CD14-positive monocyte (primary cell): Measurements from ENCODE around the gene SPTAN1. TPM values are rescaled to one million over a fixed set of nuclear protein-coding genes. Genes with fewer than 3 reads are reported as not detected.

Experiments used
- DNase-seq, 3 donors: peaks; one replicate each; pipeline ENCODE4 v3.0.0-alpha.2; 2011 to 2022
- H2AFZ ChIP-seq: 2 replicates; pipeline ENCODE4 v1.6.0; 2012; ENCODE audit warnings: mild to moderate bottlenecking, low read depth, low read length, inconsistent platforms; ENCODE audit not compliant: insufficient read depth, poor library complexity, severe bottlenecking
- H3K27ac ChIP-seq, 2 donors: 1 replicate in 1 of 2; 2 replicates in 1 of 2; pipeline ENCODE4 v1.5.1; 2012 to 2013; ENCODE audit warnings: low read length in 2 of 2, control low read depth in 1 of 2, inconsistent platforms in 1 of 2, low read depth in 1 of 2, mild to moderate bottlenecking in 1 of 2
- H3K27me3 ChIP-seq, 2 donors: one replicate each; pipeline versions ENCODE4 v1.6.0 to v1.6.1; 2011 to 2013; ENCODE audit warnings: low read length in 2 of 2; ENCODE audit not compliant: control insufficient read depth in 2 of 2, insufficient read depth in 2 of 2
- H3K36me3 ChIP-seq, 2 donors: replicated peaks in 1 of 2; 1 replicate in 1 of 2; 2 replicates in 1 of 2; pipeline versions ENCODE4 v1.5.1 to v1.6.1; 2012 to 2013; ENCODE audit warnings: low read length in 2 of 2, control low read depth in 1 of 2, inconsistent platforms in 1 of 2, mild to moderate bottlenecking in 1 of 2; ENCODE audit not compliant: insufficient read depth in 2 of 2, control insufficient read depth in 1 of 2
- H3K4me1 ChIP-seq, 2 donors: 1 replicate in 1 of 2; 2 replicates in 1 of 2; pipeline versions ENCODE4 v1.5.1 to v1.6.1; 2012 to 2013; ENCODE audit warnings: low read length in 2 of 2, control low read depth in 1 of 2, inconsistent platforms in 1 of 2, mild to moderate bottlenecking in 1 of 2, moderate library complexity in 1 of 2; ENCODE audit not compliant: insufficient read depth in 2 of 2, control insufficient read depth in 1 of 2
- H3K4me2 ChIP-seq: replicated peaks from 2 replicates; pipeline ENCODE3; 2012; ENCODE audit warnings: low read length, moderate library complexity, mild to moderate bottlenecking; ENCODE audit not compliant: poor library complexity, severe bottlenecking; ENCODE audit errors: extremely low read depth
- H3K4me3 ChIP-seq, 3 experiments: fragments of 200-600 bp in 1 of 3; sonication (generic) in 1 of 3; replicated peaks in 1 of 3; 1 replicate in 2 of 3; 2 replicates in 1 of 3; pipeline ENCODE4 v1.5.1; 2011 to 2013; ENCODE audit warnings: low read length in 3 of 3, mild to moderate bottlenecking in 3 of 3, control low read depth in 2 of 3, low read depth in 2 of 3, inconsistent platforms in 1 of 3, moderate library complexity in 1 of 3
- H3K79me2 ChIP-seq: 2 replicates; pipeline ENCODE4 v1.6.0; 2012; ENCODE audit warnings: mild to moderate bottlenecking, control low read depth, inconsistent platforms, low read length, moderate library complexity; ENCODE audit not compliant: insufficient read depth
- H3K9ac ChIP-seq: 2 replicates; pipeline ENCODE4 v1.6.0; 2017; ENCODE audit warnings: low read length, mild to moderate bottlenecking; ENCODE audit not compliant: insufficient read depth, poor library complexity, severe bottlenecking
- H3K9me3 ChIP-seq, 2 donors: replicated peaks in 1 of 2; 1 replicate in 1 of 2; 2 replicates in 1 of 2; pipeline versions ENCODE4 v1.5.1 to v1.6.1; 2012 to 2013; ENCODE audit warnings: low read length in 2 of 2, control low read depth in 1 of 2; ENCODE audit not compliant: control insufficient read depth in 1 of 2, insufficient read depth in 1 of 2
- H4K20me1 ChIP-seq: 2 replicates; pipeline ENCODE4 v1.6.0; 2012; ENCODE audit warnings: mild to moderate bottlenecking, low read length, control low read depth, moderate library complexity; ENCODE audit not compliant: insufficient read depth
- H3K27ac Mint-ChIP-seq, 7 donors: one replicate each; pipeline ENCODE4 v1.8.0; 2020; ENCODE audit warnings: mild to moderate bottlenecking in 7 of 7, mixed read lengths in 7 of 7, moderate library complexity in 6 of 7, inconsistent platforms in 2 of 7
- H3K27me3 Mint-ChIP-seq, 3 donors: one replicate each; pipeline ENCODE4 v1.8.0; 2021 to 2022; ENCODE audit warnings: low read depth in 3 of 3, mild to moderate bottlenecking in 3 of 3, mixed read lengths in 3 of 3, moderate library complexity in 3 of 3, inconsistent platforms in 1 of 3
- H3K36me3 Mint-ChIP-seq, 2 donors: one replicate each; pipeline ENCODE4 v1.8.0; 2020; ENCODE audit warnings: mixed read lengths in 2 of 2, inconsistent platforms in 1 of 2, mild to moderate bottlenecking in 1 of 2
- H3K4me1 Mint-ChIP-seq: one replicate; pipeline ENCODE4 v1.8.0; 2020; ENCODE audit warnings: mild to moderate bottlenecking, mixed read lengths
- H3K4me3 Mint-ChIP-seq, 2 donors: one replicate each; pipeline ENCODE4 v1.8.0; 2020; ENCODE audit warnings: mild to moderate bottlenecking in 2 of 2, mixed read lengths in 2 of 2, moderate library complexity in 1 of 2
- H3K9me3 Mint-ChIP-seq, 7 donors: one replicate each; pipeline ENCODE4 v1.8.0; 2020 to 2022; ENCODE audit warnings: mixed read lengths in 7 of 7, mild to moderate bottlenecking in 6 of 7, moderate library complexity in 6 of 7, inconsistent platforms in 2 of 7
- WGBS: methylation state at CpG from one replicate; pipeline ENCODE4 v1.1.5; 2013; ENCODE audit warnings: missing lambda C conversion rate; ENCODE audit not compliant: insufficient coverage; 5-methylcytosine and 5-hydroxymethylcytosine counted together
- intact Hi-C, 2 donors: fragments of 100-400 bp; cut with micrococcal nuclease; formaldehyde crosslinking; loops; one replicate each; pipeline versions ENCODE4 v1.15.0 to v1.15.1; 2023
- polyA plus RNA-seq, 3 donors: library from polyadenylated mRNA; depleted of rRNA in 1 of 3; unstranded in 2 of 3; stranded (reverse) in 1 of 3; fragments of 300-500 nt in 2 of 3; fragments of >200 nt in 1 of 3; fragmentation: Illumina TruSeq in 2 of 3; gene quantifications; 1 replicate in 2 of 3; 2 replicates in 1 of 3; pipeline ENCODE4 v1.2.3, GENCODE V29; 2012 to 2021
- TF ChIP-seq, protein P1 (sequence below): fragments of 200-600 bp; IDR thresholded peaks from one replicate; pipeline ENCODE4 v1.8.0; 2022; ENCODE audit warnings: antibody characterized with exemption, mild to moderate bottlenecking

Gene SPTAN1
- polyA plus RNA-seq, 3 donors, result 6.2 to 40.8 (median 8.5) TPM

DNA sequence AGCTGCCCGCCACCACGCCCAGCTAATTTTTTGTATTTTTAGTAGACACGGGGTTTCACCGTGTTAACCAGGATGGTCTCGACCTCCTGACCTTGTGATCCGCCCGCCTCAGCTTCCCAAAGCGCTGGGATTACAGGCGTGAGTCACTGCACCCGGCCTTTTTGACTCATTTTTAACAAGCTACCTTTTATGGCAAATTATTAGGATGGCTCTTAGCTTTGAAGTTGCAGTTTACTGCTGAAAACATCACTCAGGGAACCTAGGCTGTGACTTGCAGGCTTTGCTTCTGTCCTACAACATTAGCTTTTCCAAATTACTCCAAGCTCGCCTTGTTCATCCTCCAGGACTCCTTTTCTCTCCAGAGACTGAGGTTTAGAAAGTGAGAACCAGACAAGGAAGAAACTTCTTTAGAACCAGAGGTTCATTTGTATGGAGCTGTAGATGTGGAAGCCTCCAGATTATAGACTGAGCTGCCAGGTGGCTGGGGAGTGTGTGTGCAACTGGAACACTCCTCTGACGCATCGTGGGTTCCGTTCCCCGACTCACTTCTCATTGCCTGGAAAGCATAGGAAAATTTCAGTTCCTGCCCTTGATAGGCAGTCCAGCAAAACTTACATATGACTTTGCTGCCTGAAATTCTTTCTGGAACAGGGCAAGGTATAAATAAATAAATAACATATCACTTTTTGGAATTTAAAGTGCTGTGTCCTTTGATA is 23.8 kb upstream of the SPTAN1 start:
- no peak overlapping the region for H3K4me3 ChIP-seq
- H3K4me1 ChIP-seq, result no peaks in the 10 kb centered on the region
- H3K36me3 ChIP-seq, result peaks cover 75 to 95% of the 10 kb centered on the region in 2 donors
- no CpG with 5 or more reads among the region's 15 CpGs for WGBS
- H3K27me3 Mint-ChIP-seq, result peaks cover 0 to 4% (median 0%) of the 10 kb centered on the region in 3 donors
- TF ChIP-seq, protein P1, sequence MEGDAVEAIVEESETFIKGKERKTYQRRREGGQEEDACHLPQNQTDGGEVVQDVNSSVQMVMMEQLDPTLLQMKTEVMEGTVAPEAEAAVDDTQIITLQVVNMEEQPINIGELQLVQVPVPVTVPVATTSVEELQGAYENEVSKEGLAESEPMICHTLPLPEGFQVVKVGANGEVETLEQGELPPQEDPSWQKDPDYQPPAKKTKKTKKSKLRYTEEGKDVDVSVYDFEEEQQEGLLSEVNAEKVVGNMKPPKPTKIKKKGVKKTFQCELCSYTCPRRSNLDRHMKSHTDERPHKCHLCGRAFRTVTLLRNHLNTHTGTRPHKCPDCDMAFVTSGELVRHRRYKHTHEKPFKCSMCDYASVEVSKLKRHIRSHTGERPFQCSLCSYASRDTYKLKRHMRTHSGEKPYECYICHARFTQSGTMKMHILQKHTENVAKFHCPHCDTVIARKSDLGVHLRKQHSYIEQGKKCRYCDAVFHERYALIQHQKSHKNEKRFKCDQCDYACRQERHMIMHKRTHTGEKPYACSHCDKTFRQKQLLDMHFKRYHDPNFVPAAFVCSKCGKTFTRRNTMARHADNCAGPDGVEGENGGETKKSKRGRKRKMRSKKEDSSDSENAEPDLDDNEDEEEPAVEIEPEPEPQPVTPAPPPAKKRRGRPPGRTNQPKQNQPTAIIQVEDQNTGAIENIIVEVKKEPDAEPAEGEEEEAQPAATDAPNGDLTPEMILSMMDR, result no peak
- no peaks in the 10 kb centered on the region for H3K4me1 Mint-ChIP-seq
- no peak overlapping the region for H3K9ac ChIP-seq
- H4K20me1 ChIP-seq, result no peaks in the 10 kb centered on the region
- H3K4me2 ChIP-seq, result no peak overlapping the region
- H3K27ac ChIP-seq, result no peak overlapping the region
- intact Hi-C loops, result no loop called here
- peak overlapping the region in 1 of 7 donors; percentile 22 for H3K27ac Mint-ChIP-seq
- no peak overlapping the region for H2AFZ ChIP-seq
- H3K36me3 Mint-ChIP-seq, result peaks cover 74 to 98% of the 10 kb centered on the region in 2 donors
- no peak overlapping the region for H3K4me3 Mint-ChIP-seq
- H3K79me2 ChIP-seq, result no peaks in the 10 kb centered on the region
- H3K9me3 Mint-ChIP-seq, result no peaks in the 10 kb centered on the region
- no peaks in the 10 kb centered on the region for H3K9me3 ChIP-seq
- H3K27me3 ChIP-seq, result no peaks in the 10 kb centered on the region
- DNase-seq, result no peak

DNA sequence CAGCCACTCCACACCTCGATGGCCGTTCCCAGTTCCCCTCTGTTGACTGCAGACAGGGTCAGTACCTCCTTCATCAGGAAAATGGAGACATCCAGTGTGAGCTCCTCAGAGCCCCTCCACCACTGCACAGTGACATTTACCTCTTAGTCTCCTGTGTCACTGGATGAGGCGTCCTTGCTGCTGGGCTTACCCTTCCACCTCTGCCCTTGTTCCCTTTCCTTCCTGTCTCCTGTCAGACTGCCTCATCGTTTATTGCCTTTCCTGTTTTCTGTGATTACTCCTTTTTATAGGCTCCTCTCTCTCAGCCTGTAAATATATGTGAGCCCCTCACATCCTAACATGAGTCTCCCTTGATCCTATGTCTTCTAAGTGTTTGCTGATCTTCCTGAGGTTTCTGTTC is 23.2 kb upstream of the SPTAN1 start:
- peaks cover 0 to 4% (median 0%) of the 10 kb centered on the region in 3 donors for H3K27me3 Mint-ChIP-seq
- no peak for DNase-seq
- intact Hi-C loops, result no loop called here
- H3K9me3 Mint-ChIP-seq, result no peaks in the 10 kb centered on the region
- no peaks in the 10 kb centered on the region for H3K4me1 Mint-ChIP-seq
- TF ChIP-seq, protein P1, result no peak
- Histone ChIP-seq H4K20me1 (no peaks in the 10 kb centered on the region), H3K4me3 (no peak overlapping the region), H3K9me3 (no peaks in the 10 kb centered on the region), H3K36me3 (peaks cover 75 to 95% of the 10 kb centered on the region in 2 donors), H3K27me3 (no peaks in the 10 kb centered on the region), H2AFZ (no peak overlapping the region), H3K4me1 (no peaks in the 10 kb centered on the region), H3K4me2 (no peak overlapping the region), H3K9ac (no peak overlapping the region), H3K27ac (no peak overlapping the region), H3K79me2 (no peaks in the 10 kb centered on the region)
- H3K4me3 Mint-ChIP-seq, result no peak overlapping the region
- peaks cover 74 to 98% of the 10 kb centered on the region in 2 donors for H3K36me3 Mint-ChIP-seq
- peak overlapping the region in 2 of 7 donors; percentile 27 to 86 for H3K27ac Mint-ChIP-seq
- WGBS, result 97% methylated on average over 3 of the region's 4 CpGs
